Measurements from ENCODE around the gene EME2.

DNA sequence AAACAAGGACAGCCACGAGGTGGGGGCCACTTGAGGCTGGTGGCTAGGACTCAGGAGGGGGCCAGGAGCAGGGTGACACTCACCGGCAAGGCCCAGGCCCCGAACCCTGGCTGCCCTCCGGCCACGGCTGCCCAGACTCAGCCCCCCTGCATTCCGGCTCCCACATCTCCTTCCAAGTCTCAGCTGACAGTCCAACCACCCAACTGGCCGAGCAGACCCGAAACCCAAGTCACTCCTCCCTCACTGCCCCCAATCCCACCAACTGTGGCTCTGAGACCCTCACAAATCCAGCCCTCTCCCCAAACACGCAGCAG lies 44.6 kb downstream of the EME2 start:
- TF ChIP-seq POLR2AphosphoS5 (IDR thresholded peaks at IDR 0.05; ENCODE audit: low read depth, low read length) (no peak), TAF1 (IDR thresholded peaks at IDR 0.05; ENCODE audit: borderline replicate concordance, low read depth, low read length) (no peak)
